Esophagus muscularis mucosa (tissue), 4 donors: Measurements from ENCODE around the gene TCF7L2. TPM values are rescaled to one million over a fixed set of nuclear protein-coding genes. Genes with fewer than 3 reads are reported as not detected.

Experiments used
- DNase-seq: peaks from one replicate; pipeline ENCODE4 v3.0.0-alpha.2; 2017; ENCODE audit errors: extremely low spot score
- H3K27ac ChIP-seq, 4 donors: fragments of 200-600 bp; sonication (generic); replicated peaks in 1 of 4; 1 replicate in 3 of 4; 2 replicates in 1 of 4; pipeline ENCODE4 v1.5.1; 2016 to 2019; ENCODE audit warnings: mild to moderate bottlenecking in 1 of 4
- H3K27me3 ChIP-seq, 4 donors: fragments of 200-600 bp; sonication (generic); one replicate each; pipeline versions ENCODE4 v1.5.1 to v1.6.0; 2016 to 2019
- H3K36me3 ChIP-seq, 4 donors: fragments of 200-600 bp; sonication (generic); one replicate each; pipeline ENCODE4 v1.5.1; 2016 to 2019
- H3K4me1 ChIP-seq, 4 donors: fragments of 200-600 bp; sonication (generic); one replicate each; pipeline ENCODE4 v1.5.1; 2016 to 2019
- H3K4me3 ChIP-seq, 4 donors: fragments of 200-600 bp; sonication (generic); 1 replicate in 2 of 4; 2 replicates in 2 of 4; pipeline ENCODE4 v1.5.1; 2016 to 2019; ENCODE audit warnings: mild to moderate bottlenecking in 4 of 4, moderate library complexity in 1 of 4
- H3K9me3 ChIP-seq, 4 donors: fragments of 200-600 bp; sonication (generic); 1 replicate in 3 of 4; 2 replicates in 1 of 4; pipeline ENCODE4 v1.5.1; 2016 to 2019
- EP300 ChIP-seq: sonication (generic); formaldehyde crosslinking; IDR thresholded peaks from one replicate; pipeline ENCODE4 v1.6.1; 2017; ENCODE audit warnings: antibody characterized with exemption
- POLR2A ChIP-seq: fragments of 450-650 bp; IDR thresholded peaks from one replicate; pipeline ENCODE4 v1.6.1; 2017; ENCODE audit warnings: antibody characterized with exemption, moderate library complexity, mild to moderate bottlenecking, low read depth
- POLR2AphosphoS5 ChIP-seq, 2 donors: sonication (generic); formaldehyde crosslinking; IDR thresholded peaks; one replicate each; pipeline ENCODE4 v1.6.1; 2017; ENCODE audit warnings: antibody characterized with exemption in 2 of 2
- WGBS: methylation state at CpG from one replicate; pipeline ENCODE4 v1.1.5; 2018; 5-methylcytosine and 5-hydroxymethylcytosine counted together
- intact Hi-C: fragments of 100-400 bp; cut with DNase I; formaldehyde crosslinking; loops from one replicate; pipeline ENCODE4 v1.15.1; 2023
- total RNA-seq, 4 donors: library from RNA; depleted of rRNA; stranded (reverse); fragments of >200 nt; gene quantifications; one replicate each; pipeline versions ENCODE4 v1.1.0 to v1.2.1, GENCODE V29; 2016
- TF ChIP-seq, protein P1 (sequence below), 3 experiments: fragments of 200-600 bp in 2 of 3; fragments of 450-650 bp in 1 of 3; sonication (generic) in 2 of 3; IDR thresholded peaks; one replicate each; pipeline ENCODE4 v1.5.1; 2017 to 2019; ENCODE audit warnings: antibody characterized with exemption in 3 of 3, mild to moderate bottlenecking in 2 of 3, moderate library complexity in 1 of 3

The TCF7L2 gene
- total RNA-seq, 4 donors from 2014 or later: 7.8 to 24.1 (median 19.2) TPM

DNA sequence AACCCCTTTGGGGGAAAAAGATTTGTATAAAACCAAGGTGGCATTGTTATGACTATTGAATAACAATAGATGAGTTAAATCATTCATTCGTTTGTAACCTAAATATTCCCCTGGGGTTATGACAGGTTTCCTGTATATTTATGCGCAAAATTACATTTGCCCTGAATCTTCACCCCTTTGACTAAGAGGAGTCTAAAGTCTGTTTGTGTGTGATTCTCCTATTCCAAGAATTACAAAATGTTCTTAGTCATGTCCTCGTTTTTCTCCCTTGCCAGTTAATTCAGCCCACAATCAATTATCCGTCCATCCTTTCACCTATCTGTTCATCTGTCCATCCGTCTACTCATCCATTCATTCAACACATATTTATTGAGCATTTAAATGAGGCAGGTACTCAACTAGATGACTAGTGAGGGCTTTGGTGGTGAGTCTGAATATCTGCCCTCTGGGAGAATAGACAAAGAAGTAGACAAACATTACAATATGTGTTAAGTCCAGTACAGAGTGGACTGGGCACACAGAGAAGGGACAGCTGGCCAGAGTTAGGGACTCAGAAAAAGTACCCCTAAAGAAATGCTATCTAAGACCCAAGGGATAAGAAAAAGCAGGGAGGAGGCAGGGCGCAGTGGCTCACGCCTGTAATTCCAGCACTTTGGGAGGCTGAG is 35.6 kb upstream of the TCF7L2 start:
- 86% methylated on average over 7 of the region's 7 CpGs for WGBS
- Histone ChIP-seq H3K9me3 (no peaks in the 10 kb centered on the region), H3K36me3 (no peaks in the 10 kb centered on the region), H3K27ac (no peak overlapping the region), H3K27me3 (no peaks in the 10 kb centered on the region), H3K4me3 (no peak overlapping the region), H3K4me1 (no peaks in the 10 kb centered on the region)
- intact Hi-C loops: no loop called here
- no peak for DNase-seq
- TF ChIP-seq, protein P1, sequence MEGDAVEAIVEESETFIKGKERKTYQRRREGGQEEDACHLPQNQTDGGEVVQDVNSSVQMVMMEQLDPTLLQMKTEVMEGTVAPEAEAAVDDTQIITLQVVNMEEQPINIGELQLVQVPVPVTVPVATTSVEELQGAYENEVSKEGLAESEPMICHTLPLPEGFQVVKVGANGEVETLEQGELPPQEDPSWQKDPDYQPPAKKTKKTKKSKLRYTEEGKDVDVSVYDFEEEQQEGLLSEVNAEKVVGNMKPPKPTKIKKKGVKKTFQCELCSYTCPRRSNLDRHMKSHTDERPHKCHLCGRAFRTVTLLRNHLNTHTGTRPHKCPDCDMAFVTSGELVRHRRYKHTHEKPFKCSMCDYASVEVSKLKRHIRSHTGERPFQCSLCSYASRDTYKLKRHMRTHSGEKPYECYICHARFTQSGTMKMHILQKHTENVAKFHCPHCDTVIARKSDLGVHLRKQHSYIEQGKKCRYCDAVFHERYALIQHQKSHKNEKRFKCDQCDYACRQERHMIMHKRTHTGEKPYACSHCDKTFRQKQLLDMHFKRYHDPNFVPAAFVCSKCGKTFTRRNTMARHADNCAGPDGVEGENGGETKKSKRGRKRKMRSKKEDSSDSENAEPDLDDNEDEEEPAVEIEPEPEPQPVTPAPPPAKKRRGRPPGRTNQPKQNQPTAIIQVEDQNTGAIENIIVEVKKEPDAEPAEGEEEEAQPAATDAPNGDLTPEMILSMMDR (IDR thresholded peaks at IDR 0.05): no peak
- TF ChIP-seq EP300 (no peak), POLR2AphosphoS5 (IDR thresholded peaks at IDR 0.05) (no peak), POLR2A (no peak)

GRCh38 chr10:112915590-112916572 is 34.2 kb upstream of the TCF7L2 start:
- H3K4me3 ChIP-seq: no peak overlapping the region
- intact Hi-C loops: no loop called here
- DNase-seq: no peak
- no peaks in the 10 kb centered on the region for H3K27me3 ChIP-seq
- WGBS: 79% methylated on average over 11 of the region's 11 CpGs
- no peaks in the 10 kb centered on the region for H3K36me3 ChIP-seq
- TF ChIP-seq, protein P1 (IDR thresholded peaks at IDR 0.05): no peak
- TF ChIP-seq POLR2AphosphoS5 (IDR thresholded peaks at IDR 0.05) (no peak), POLR2A (no peak), EP300 (no peak)
- H3K4me1 ChIP-seq: no peaks in the 10 kb centered on the region
- no peaks in the 10 kb centered on the region for H3K9me3 ChIP-seq
- H3K27ac ChIP-seq: no peak overlapping the region

- TF ChIP-seq POLR2A (no peak), POLR2AphosphoS5 (IDR thresholded peaks at IDR 0.05) (no peak), EP300 (no peak)
- TF ChIP-seq, protein P1 (IDR thresholded peaks at IDR 0.05): no peak
- DNase-seq: no peak
- H3K4me3 ChIP-seq: no peak overlapping the region
- H3K27me3 ChIP-seq: no peaks in the 10 kb centered on the region
- H3K36me3 ChIP-seq: no peaks in the 10 kb centered on the region
- no peaks in the 10 kb centered on the region for H3K4me1 ChIP-seq
- no peaks in the 10 kb centered on the region for H3K9me3 ChIP-seq
- whole genome bisulfite sequencing: 95% methylated on average over 3 of the region's 3 CpGs
- no peak overlapping the region for H3K27ac ChIP-seq
- intact Hi-C loops: no loop called here
Observed at GRCh38 chr10:112917681-112918080, 32.4 kb upstream of the TCF7L2 start.

DNA sequence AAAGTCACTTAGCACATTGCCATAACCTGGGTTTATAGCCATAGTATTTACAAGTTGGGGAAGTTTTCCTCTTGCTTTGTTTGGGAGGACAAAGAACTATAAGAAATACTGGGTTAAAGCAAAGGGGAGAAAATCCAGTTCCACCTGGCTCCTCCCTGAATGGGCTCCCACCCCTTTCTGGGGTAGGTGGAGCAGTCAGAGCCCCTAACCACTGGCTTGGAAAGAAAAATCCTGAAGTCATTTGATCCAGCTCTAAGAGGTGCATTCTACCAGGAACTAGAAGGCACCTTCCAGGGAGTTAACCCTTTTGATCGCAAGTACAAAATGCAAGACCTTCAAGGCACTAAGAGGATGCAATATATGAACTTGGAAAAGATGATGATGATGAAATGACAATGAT is 31.3 kb upstream of the TCF7L2 start:
- H3K4me3 ChIP-seq: no peak overlapping the region
- H3K4me1 ChIP-seq: no peaks in the 10 kb centered on the region
- intact Hi-C loops: no loop called here
- no peak for DNase-seq
- TF ChIP-seq POLR2AphosphoS5 (IDR thresholded peaks at IDR 0.05) (no peak), EP300 (no peak)
- TF ChIP-seq, protein P1 (IDR thresholded peaks at IDR 0.05): no peak
- no peak overlapping the region for H3K27ac ChIP-seq
- H3K27me3 ChIP-seq: no peaks in the 10 kb centered on the region
- H3K36me3 ChIP-seq: no peaks in the 10 kb centered on the region
- H3K9me3 ChIP-seq: no peaks in the 10 kb centered on the region
- WGBS: 94% methylated on average over 1 of the region's 1 CpG
